ENCODE data around the gene C1GALT1C1L. TPM values are rescaled to one million over a fixed set of nuclear protein-coding genes. Genes with fewer than 3 reads are reported as not detected.

The C1GALT1C1L gene
- total RNA-seq, result not detected
- total RNA-seq, result 0 reads per million in 2 donors

DNA sequence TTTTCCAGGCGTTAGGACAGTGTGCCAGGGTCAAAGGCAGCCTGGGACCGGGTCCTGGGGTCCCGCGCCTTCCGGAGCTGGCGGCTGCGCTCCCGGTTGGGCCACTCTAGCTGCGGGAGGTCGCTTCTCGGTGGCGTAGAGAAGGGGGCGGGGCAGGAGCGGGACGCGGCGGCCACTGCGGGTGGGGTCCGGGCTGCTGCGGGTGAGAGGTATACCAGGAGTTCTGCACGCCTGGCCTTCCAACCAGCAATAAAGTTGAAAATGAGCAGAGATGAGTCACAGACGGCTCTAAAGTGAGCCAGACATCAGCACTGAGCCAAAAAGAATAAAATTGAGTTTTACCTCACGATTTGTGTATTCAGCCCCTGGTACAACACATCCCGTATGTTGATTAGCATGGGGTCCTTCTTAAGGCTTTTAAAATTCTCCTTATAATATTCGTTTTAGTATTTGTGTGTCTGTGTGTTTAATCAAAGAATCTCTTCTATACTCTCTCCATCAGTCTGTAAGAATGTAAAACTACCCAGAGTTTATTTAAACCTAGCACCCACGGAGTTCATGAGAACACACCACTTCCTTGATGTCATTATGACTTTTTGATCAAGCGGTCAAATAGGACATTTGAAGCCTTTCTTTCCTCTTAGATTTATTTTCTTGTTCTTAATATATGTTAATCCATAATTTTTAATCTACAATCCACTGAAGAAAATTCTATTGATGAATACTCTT, at the start of gene C1GALT1C1L:
C1GALT1C1L (minus strand) TSS at position 108 of the 729 bp plus-strand sequence; CDS start at position 1, 107 bp downstream.
- DNase-seq, result no peak
- H3K27me3 Mint-ChIP-seq, result peaks cover 27% of the 10 kb centered on the region
- no peak within 1 kb of the TSS for H3K27ac Mint-ChIP-seq
- H3K9me3 ChIP-seq (ENCODE audit: control insufficient read depth, low read length, poor library complexity, severe bottlenecking), result peaks cover 7% of the 10 kb centered on the region
- H3K36me3 Mint-ChIP-seq (ENCODE audit: low read depth), result peaks cover 3% of the 10 kb centered on the region
- H3K4me3 Mint-ChIP-seq, result peak within 1 kb of the TSS; percentile 66
- ATAC-seq, result peak; percentile 42
- peaks cover 3% of the 10 kb centered on the region for H3K4me1 Mint-ChIP-seq

DNA sequence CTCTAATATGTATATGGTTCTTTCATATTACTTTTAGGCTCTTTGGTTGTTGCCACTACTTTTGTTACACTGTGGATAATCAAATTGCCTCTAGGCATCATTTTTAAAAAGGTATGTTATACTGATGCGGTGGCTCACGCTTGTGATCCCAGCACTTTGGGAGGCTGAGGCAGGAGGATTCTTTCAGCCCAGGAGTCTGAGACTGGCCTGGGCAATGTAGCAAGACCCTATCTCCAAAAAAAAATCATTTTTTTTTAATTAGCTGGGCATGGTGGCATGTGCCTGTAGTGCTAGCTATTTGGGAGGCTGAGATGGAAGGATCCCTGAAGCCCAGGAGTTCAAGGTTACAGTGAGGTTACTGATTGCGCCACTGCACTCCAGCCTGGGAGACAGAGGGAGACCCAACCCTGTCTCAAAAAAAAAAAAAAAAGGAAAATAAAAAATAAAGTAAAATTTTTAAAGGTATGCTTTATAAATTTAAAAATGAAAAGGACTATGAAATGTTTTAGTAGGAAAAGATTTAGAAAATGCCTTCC, 49.5 kb upstream of the C1GALT1C1L start:
- no peaks in the 10 kb centered on the region for H3K9me3 ChIP-seq (ENCODE audit: control insufficient read depth, low read length, poor library complexity, severe bottlenecking)
- Mint-ChIP-seq H3K4me3 (no peak overlapping the region), H3K27ac (no peak overlapping the region), H3K36me3 (ENCODE audit: low read depth) (no peaks in the 10 kb centered on the region), H3K27me3 (peaks cover 24% of the 10 kb centered on the region), H3K4me1 (peaks cover 2% of the 10 kb centered on the region)
- ATAC-seq (no peak), DNase-seq (no peak)

DNA sequence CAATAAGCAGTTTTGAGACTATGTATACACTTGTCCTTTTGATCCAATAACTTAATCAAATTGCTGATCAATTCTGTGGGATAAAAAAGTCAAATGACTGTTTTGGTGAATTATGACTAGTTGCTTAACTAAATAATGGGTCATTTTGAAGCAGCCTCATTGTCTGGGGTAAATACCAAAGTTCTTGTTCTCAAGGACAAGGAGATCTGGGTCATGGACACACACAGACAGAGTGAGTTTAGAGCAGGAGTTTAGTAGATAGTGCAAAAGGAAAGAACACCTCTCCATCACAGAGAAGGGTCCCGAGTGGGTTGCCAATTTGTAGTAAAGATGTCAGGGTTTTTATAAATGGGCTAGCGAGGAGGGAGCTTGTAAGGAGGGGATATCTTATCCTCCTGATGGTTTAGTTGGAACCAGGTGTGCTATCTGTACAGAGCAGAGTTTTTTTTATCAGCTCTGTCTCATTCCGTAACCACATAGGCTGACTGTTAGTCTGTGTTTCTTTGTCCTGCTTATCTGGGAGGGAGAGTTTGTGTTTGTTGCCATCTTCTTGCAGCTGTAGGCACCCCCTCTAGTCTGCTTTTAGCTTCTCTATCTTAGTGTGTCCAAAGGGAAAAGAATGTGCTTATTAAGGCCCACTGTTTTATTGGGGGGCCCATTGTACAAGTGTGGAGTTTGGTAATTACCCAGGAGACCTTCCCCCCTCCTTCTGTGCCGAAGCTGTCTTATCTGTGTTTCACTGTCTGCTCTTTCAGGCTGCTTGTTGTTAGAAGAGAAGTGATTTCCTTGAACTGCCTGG, 48.7 kb upstream of the C1GALT1C1L start:
- no peaks in the 10 kb centered on the region for H3K36me3 Mint-ChIP-seq (ENCODE audit: low read depth)
- ATAC-seq (no peak), DNase-seq (no peak)
- H3K4me1 Mint-ChIP-seq, result peaks cover 2% of the 10 kb centered on the region
- no peak overlapping the region for H3K4me3 Mint-ChIP-seq
- no peaks in the 10 kb centered on the region for H3K9me3 ChIP-seq (ENCODE audit: control insufficient read depth, low read length, poor library complexity, severe bottlenecking)
- no peak overlapping the region for H3K27ac Mint-ChIP-seq
- H3K27me3 Mint-ChIP-seq, result peaks cover 23% of the 10 kb centered on the region

DNA sequence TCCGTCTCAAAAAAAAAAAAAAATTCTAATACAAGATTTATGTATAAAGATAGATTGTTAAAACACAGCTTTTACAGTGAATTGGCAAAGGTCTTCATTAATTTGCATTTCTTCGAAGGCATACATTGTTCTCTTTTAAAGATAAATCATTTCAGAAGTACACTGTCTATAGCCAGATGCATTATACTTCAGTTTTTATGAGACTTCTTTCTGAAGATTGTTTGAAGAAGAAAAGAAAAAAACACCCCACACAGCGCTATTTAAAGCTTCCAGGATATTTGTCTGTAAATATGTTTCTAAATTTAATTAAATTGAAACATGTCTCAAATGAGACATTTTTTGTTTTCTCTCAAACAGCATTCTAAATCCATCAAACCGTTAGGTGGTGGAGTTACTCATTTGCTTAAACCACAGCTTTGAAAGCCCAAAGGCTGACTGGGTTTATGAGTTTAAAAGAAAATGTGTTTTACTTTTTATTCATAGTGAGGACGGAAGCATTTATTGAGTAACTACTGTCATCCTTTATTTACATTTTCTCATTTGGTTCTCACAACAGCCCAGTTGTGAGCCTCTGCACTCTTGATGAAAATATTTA, 42.4 kb upstream of the C1GALT1C1L start:
- H3K9me3 ChIP-seq (ENCODE audit: control insufficient read depth, low read length, poor library complexity, severe bottlenecking), result no peaks in the 10 kb centered on the region
- no peaks in the 10 kb centered on the region for H3K36me3 Mint-ChIP-seq (ENCODE audit: low read depth)
- H3K4me3 Mint-ChIP-seq, result no peak overlapping the region
- no peak overlapping the region for H3K27ac Mint-ChIP-seq
- H3K27me3 Mint-ChIP-seq, result peaks cover 8% of the 10 kb centered on the region
- ATAC-seq (no peak), DNase-seq (no peak)
- peaks cover 3% of the 10 kb centered on the region for H3K4me1 Mint-ChIP-seq

DNA sequence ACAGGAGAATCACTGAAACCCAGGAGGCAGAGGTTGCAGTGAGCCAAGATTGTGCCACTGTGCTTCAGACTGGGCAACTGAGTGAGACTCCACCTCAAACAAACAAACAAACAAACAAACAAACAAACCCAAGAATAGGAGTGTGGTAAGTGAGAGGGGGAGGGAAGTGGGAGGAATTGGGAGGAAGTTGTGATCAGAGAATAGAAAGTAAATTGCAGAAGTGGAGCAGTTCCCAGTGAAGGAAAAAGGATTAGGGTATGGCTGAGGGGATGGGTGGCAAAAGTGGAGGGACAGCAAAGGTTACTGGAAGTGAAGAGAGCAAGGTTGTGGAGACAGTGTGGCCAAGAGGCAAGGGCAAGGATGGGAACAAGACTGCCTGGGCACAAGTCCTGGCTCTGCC, 41.1 kb upstream of the C1GALT1C1L start:
- no peaks in the 10 kb centered on the region for H3K9me3 ChIP-seq (ENCODE audit: control insufficient read depth, low read length, poor library complexity, severe bottlenecking)
- Mint-ChIP-seq H3K4me1 (peaks cover 3% of the 10 kb centered on the region), H3K27me3 (peaks cover 7% of the 10 kb centered on the region), H3K4me3 (no peak overlapping the region), H3K36me3 (ENCODE audit: low read depth) (no peaks in the 10 kb centered on the region), H3K27ac (no peak overlapping the region)
- ATAC-seq, result no peak
- no peak for DNase-seq

DNA sequence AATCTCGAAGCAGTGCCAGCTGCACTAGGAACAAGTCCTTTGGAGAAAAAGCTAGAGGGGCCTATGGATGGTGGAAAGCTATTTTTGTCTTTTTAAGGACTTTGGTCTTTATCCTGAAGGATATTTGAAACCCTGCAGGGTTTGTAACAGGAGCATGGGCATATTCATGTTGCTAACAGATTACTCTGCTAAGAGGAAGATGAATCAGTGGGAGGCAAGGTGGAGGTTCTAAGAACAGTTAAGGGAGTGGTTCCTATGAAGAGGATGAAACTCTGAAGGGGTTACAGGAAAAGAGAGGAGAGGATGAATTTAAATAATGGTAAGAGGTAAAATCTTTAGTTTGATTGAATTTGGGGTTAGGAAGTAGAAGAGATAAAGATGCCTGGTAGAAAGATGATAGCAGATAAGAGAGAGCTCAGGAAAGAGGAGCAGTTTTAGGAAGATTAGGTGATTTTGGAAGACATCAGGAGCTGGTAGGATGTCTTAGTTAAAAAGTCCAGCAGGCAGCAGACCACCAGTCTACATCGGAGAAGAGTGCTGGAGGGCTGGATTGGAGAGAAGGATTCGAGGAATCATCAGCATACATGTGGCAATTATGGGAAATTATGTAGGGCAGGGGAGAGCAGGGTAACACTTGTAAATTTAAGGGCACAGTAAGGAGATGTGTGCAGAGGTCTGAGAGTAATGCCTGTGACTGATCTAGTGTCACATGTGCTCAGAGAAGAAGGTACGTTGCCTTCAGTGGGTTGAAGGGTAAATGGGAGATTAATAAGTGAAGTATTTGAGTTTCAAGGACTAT, 39.3 kb upstream of the C1GALT1C1L start:
- DNase-seq, result no peak
- Mint-ChIP-seq H3K4me3 (no peak overlapping the region), H3K4me1 (peaks cover 3% of the 10 kb centered on the region), H3K27me3 (peaks cover 11% of the 10 kb centered on the region), H3K36me3 (ENCODE audit: low read depth) (no peaks in the 10 kb centered on the region), H3K27ac (no peak overlapping the region)
- no peaks in the 10 kb centered on the region for H3K9me3 ChIP-seq (ENCODE audit: control insufficient read depth, low read length, poor library complexity, severe bottlenecking)
- ATAC-seq, result no peak

DNA sequence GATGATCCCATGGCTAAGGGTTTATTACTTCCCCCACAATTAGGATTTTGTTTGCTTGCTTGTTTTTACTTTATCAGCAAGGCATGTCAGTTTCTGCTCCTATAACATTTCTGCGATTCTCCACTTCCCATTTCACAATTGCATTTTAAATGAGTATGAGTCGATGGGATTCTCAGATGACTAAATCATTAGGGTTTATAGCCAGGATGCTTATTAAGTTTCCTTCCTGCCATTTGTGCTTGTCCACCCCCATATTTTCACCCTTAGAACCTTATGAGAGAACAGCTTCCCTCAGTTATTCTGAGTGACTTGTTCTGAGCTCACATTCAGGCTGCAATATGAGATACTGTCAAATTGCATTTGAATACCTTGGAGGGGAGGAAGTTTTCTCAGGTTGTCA, 37.9 kb upstream of the C1GALT1C1L start:
- H3K36me3 Mint-ChIP-seq (ENCODE audit: low read depth), result no peaks in the 10 kb centered on the region
- H3K4me1 Mint-ChIP-seq, result peaks cover 3% of the 10 kb centered on the region
- no peaks in the 10 kb centered on the region for H3K9me3 ChIP-seq (ENCODE audit: control insufficient read depth, low read length, poor library complexity, severe bottlenecking)
- no peak for ATAC-seq
- H3K4me3 Mint-ChIP-seq, result no peak overlapping the region
- H3K27me3 Mint-ChIP-seq, result peaks cover 11% of the 10 kb centered on the region
- DNase-seq, result no peak
- H3K27ac Mint-ChIP-seq, result no peak overlapping the region

DNA sequence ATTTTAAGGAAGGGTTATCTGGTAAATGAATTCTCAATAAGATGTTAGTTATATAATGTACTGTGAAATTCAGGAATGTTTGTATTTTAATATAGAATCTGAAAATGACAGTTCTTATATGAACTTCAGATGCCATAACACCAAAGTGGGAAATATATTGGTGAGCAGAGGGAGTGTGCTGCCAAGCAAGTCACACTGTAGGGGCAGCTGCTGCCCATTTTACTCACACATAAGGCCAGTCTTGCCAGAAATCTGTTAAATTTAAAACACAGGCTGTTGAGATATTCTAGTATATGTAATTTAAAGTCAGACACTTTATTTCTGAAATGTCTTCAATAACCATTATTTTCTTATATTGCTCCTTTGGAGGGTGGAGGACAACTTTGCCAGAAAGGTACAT, 34.6 kb upstream of the C1GALT1C1L start:
- H3K27me3 Mint-ChIP-seq, result peaks cover 16% of the 10 kb centered on the region
- H3K4me3 Mint-ChIP-seq, result no peak overlapping the region
- H3K36me3 Mint-ChIP-seq (ENCODE audit: low read depth), result peaks cover 2% of the 10 kb centered on the region
- ATAC-seq (no peak), DNase-seq (no peak)
- peaks cover 3% of the 10 kb centered on the region for H3K4me1 Mint-ChIP-seq
- H3K27ac Mint-ChIP-seq, result no peak overlapping the region
- no peaks in the 10 kb centered on the region for H3K9me3 ChIP-seq (ENCODE audit: control insufficient read depth, low read length, poor library complexity, severe bottlenecking)

DNA sequence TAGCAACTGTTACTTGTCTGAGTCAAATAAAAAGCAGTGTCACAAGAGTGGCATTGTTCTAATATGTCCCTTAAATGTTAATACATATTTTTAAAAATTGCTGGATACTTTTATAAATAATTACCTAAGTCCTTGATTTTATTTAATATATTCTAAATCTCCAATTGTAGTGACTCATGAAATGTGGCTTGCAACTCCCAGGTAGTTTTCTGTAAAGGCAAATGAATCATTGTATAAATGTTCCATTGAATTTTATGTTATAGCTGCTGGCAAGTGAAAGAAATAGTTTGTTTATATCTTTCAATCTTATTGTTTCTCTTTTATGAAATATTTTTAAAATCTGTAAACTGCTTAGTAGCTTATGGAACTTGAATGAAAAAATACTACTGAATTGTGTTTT, 32.7 kb upstream of the C1GALT1C1L start:
- ATAC-seq, result no peak
- no peak overlapping the region for H3K27ac Mint-ChIP-seq

DNA sequence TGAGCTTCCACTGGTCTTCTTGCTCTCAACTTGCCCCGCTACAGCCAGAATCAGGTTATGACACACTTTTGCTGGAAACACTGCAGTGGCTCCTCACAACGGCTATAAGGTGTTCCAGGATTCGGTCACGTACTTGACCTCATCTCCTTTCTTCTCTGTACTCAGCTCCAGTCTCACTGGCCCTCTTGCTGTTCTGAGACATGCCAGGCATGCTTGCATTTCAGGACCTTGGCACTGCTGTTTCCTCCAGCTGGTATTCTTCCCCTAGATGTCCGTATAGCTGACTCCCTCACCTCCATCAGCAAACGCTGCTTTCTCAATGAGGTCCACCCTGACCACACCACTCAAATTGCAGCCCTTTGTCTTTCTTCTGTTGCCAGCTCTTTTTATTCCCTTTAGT, 31.9 kb upstream of the C1GALT1C1L start:
- no peaks in the 10 kb centered on the region for H3K9me3 ChIP-seq (ENCODE audit: control insufficient read depth, low read length, poor library complexity, severe bottlenecking)
- Mint-ChIP-seq H3K4me1 (peaks cover 3% of the 10 kb centered on the region), H3K27ac (no peak overlapping the region), H3K4me3 (no peak overlapping the region), H3K36me3 (ENCODE audit: low read depth) (peaks cover 2% of the 10 kb centered on the region), H3K27me3 (peaks cover 19% of the 10 kb centered on the region)
- ATAC-seq (no peak), DNase-seq (no peak)

More for the DNA sequence above, 32.7 kb upstream of the C1GALT1C1L start:
- no peak overlapping the region for H3K4me3 Mint-ChIP-seq
- no peaks in the 10 kb centered on the region for H3K9me3 ChIP-seq (ENCODE audit: control insufficient read depth, low read length, poor library complexity, severe bottlenecking)
- H3K27me3 Mint-ChIP-seq, result peaks cover 16% of the 10 kb centered on the region
- H3K4me1 Mint-ChIP-seq, result peaks cover 3% of the 10 kb centered on the region
- peaks cover 2% of the 10 kb centered on the region for H3K36me3 Mint-ChIP-seq (ENCODE audit: low read depth)
- no peak for DNase-seq

DNA sequence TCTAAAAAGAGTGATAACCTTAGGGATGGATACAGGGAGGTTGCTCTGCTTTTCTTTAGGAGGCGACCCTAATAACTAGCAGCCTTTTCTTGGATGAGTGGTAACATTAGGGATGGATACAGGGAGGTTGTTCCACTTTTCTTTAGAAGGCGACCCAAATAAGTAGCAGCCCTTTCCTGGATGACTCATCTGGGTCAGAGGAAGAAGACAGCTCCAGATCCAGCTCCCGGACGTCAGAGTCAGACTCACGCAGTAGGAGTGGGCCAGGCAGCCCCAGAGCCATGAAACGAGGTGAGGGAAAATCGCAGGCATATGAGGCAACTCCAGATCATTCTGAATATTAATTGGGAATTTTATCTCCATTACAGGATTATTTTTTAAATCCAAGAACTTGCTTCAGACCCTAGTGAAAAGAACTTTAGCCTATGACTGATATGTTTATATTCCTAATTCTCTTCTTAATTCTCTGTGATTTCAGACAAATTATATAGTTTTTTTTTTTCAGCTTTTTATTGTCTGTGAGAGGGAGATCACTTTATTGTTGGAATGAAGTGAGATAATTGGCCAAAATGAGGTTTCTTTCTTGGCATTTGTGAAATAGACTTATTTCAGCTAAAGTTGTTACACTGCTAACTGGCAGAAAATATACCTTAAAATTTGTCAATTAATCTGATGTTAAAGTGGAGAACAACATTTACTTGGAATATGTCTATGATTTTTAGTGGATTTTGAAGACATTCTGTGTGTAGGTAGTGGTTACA, 31.2 kb upstream of the C1GALT1C1L start:
- peaks cover 3% of the 10 kb centered on the region for H3K4me1 Mint-ChIP-seq
- DNase-seq (no peak), ATAC-seq (no peak)
- no peak overlapping the region for H3K4me3 Mint-ChIP-seq
- H3K9me3 ChIP-seq (ENCODE audit: control insufficient read depth, low read length, poor library complexity, severe bottlenecking), result no peaks in the 10 kb centered on the region
- H3K27ac Mint-ChIP-seq, result no peak overlapping the region
- H3K36me3 Mint-ChIP-seq (ENCODE audit: low read depth), result peaks cover 4% of the 10 kb centered on the region
- peaks cover 25% of the 10 kb centered on the region for H3K27me3 Mint-ChIP-seq

DNA sequence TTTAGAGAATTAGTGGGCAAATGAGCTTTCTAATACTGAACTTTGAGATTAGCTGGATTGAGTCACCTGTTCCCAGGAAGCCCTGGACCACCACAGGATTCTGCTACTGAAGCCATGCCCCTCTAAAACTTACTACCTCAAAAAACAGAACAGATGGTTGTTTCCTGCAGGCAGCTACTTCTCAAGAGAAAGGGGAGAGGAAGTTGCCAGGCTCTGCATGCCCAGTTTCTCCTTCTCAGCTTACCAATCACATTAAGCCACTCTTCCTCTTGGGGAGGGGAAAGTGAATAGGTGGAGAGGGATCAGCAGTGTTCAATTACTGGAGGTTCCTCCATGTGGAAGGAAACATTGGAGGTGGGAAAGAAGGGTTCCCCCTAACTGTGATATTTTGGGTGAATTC, 24.9 kb upstream of the C1GALT1C1L start:
- Mint-ChIP-seq H3K4me3 (no peak overlapping the region), H3K27me3 (peaks cover 34% of the 10 kb centered on the region), H3K4me1 (peaks cover 2% of the 10 kb centered on the region), H3K27ac (no peak overlapping the region), H3K36me3 (ENCODE audit: low read depth) (peaks cover 2% of the 10 kb centered on the region)
- DNase-seq (no peak), ATAC-seq (no peak)
- H3K9me3 ChIP-seq (ENCODE audit: control insufficient read depth, low read length, poor library complexity, severe bottlenecking), result no peaks in the 10 kb centered on the region
